Activated CD4-positive, alpha-beta T cell treated with anti-CD3 and anti-CD28 coated beads for 36 hours (primary cell): ENCODE results near the gene TTC28. TPM values are rescaled to one million over a fixed set of nuclear protein-coding genes. Genes with fewer than 3 reads are reported as not detected.

Experiments used
- ATAC-seq: fragments of 200-7000 bp; cut with Tn5 transposase; one replicate; pipeline ENCODE4 v1.10.0; 2021; ENCODE audit warnings: mild to moderate bottlenecking, moderate library complexity
- CTCF ChIA-PET: fragments of 350-600 bp; sonication (Branson Sonifier 250); formaldehyde crosslinking; loops from one replicate; lab custom pipeline; 2021; ENCODE audit warnings: antibody characterized with exemption; lab: Charles Lee
- POLR2A ChIA-PET: fragments of 350-600 bp; sonication (Branson Sonifier 250); formaldehyde crosslinking; loops from one replicate; lab custom pipeline; 2021; ENCODE audit warnings: antibody characterized with exemption, inconsistent platforms; lab: Charles Lee
- DNase-seq: peaks from one replicate; pipeline ENCODE4 v3.0.0-alpha.2; 2020
- H3K27ac Mint-ChIP-seq: one replicate; pipeline ENCODE4 v1.8.0; 2021; ENCODE audit warnings: mixed read lengths
- H3K27me3 Mint-ChIP-seq: one replicate; pipeline ENCODE4 v1.8.0; 2021; ENCODE audit warnings: mixed read lengths
- H3K36me3 Mint-ChIP-seq: one replicate; pipeline ENCODE4 v1.8.0; 2021; ENCODE audit warnings: low read depth, mixed read lengths
- H3K4me1 Mint-ChIP-seq: one replicate; pipeline ENCODE4 v1.8.0; 2021; ENCODE audit warnings: mixed read lengths
- H3K4me3 Mint-ChIP-seq: one replicate; pipeline ENCODE4 v1.8.0; 2021; ENCODE audit warnings: mild to moderate bottlenecking, moderate library complexity, mixed read lengths
- H3K9me3 Mint-ChIP-seq: one replicate; pipeline ENCODE4 v1.8.0; 2021; ENCODE audit warnings: low read depth, mixed read lengths
- intact Hi-C, 2 experiments: fragments of 100-400 bp; cut with DNase I in 1 of 2; cut with micrococcal nuclease in 1 of 2; formaldehyde crosslinking; loops; one replicate each; pipeline versions ENCODE4 v1.14.2 to v1.15.1; 2022 to 2024; cut with DNase I, micrococcal nuclease
- total RNA-seq, 2 experiments: library from RNA; stranded (reverse); gene quantifications; one replicate each; pipeline ENCODE4 v1.2.3, GENCODE V29; 2021

TTC28 gene
- total RNA-seq, 2 experiments from 2014 or later, result 1.0 to 1.4 TPM

DNA sequence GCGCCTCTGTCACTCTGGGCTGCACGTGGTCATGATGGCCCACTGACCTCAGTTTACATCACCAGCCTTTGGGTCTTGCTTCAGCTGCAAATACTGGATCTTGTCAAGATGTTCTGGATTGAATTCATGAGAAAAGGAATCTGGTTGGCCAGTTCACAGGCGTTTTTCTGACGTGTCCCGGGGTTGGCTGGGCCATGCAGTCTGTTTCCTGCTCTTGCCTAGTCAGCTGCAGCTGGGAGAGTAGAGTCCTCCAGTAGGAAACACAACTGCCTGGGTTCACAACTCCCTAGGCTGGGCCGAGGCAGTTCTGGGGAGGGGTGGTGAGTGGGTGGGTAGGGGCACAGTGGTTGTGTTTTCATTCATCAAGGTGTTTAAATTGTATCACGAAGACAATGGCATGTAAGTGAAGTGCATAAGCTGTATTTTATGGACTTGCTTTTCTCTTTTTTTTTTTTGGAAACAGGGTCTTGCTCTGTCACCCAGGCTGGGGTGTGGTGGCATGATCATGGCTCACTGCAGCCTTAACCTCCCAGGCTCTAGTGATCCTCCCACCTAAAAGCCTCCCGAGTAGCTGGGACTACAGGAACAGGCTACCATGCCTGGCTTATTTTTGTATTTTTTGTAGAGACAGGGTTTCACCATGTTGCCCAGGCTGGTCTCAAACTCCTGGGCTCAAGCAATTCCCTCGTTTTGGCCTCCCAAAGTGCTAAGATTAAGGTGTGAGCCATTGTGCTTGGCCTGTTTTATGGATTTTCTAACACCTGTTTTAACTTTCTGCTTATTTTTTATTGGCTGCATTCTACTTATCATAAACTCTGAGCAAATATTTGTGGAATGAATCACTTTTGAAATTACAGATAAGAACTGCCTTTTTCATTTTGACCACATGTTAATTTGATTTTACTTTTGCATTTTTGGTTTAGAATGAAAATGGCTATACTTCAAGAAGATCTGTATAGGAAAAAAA is 706.6 kb downstream of the TTC28 start:
- Mint-ChIP-seq H3K9me3 (no peaks in the 10 kb centered on the region), H3K27ac (no peak overlapping the region), H3K27me3 (no peaks in the 10 kb centered on the region), H3K4me1 (peaks cover 4% of the 10 kb centered on the region), H3K4me3 (no peak overlapping the region), H3K36me3 (peaks cover 12% of the 10 kb centered on the region)
- POLR2A ChIA-PET, result interaction anchor here (0.5 kb wide), 1 partner anchor 314 kb away, joined by 4 read pairs; no protein-coding TSS in a partner anchor
- ATAC-seq (no peak), DNase-seq (no peak)
- CTCF ChIA-PET, result interaction anchor here (1.3 kb wide), 1 partner anchor 92 kb away, joined by 3 read pairs; no protein-coding TSS in a partner anchor
- intact Hi-C loops, result no loop called here

DNA sequence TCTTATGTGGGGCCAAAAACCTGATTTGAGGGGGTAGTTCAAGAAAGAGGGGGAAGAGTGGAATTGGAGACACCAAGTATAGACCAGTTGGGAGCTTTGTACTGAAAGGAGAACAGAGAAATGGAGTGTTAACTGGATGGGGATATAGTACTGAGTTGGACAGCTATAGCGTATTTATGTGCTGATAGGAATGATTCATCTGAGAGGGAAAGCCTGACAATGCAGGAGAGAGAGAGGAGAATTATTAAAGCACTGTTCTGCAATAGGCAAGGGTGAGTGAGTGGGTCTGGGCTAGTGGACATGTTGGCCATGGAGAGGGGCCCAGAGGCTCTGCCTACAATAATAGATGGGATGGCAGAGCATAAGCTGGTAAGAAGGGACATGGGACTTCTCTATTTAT is 707.7 kb downstream of the TTC28 start:
- intact Hi-C loops, result no loop called here
- no peak for DNase-seq
- Mint-ChIP-seq H3K4me3 (no peak overlapping the region), H3K9me3 (no peaks in the 10 kb centered on the region), H3K27me3 (no peaks in the 10 kb centered on the region), H3K27ac (no peak overlapping the region), H3K36me3 (peaks cover 12% of the 10 kb centered on the region), H3K4me1 (peaks cover 4% of the 10 kb centered on the region)
- CTCF ChIA-PET, result interaction anchor here (0.6 to 1.3 kb wide), 2 partner anchors 91 to 1243 kb away, joined by 3 to 4 read pairs; no protein-coding TSS in a partner anchor
- POLR2A ChIA-PET, result interaction anchor here (0.5 kb wide), 1 partner anchor 313 kb away, joined by 4 read pairs; no protein-coding TSS in a partner anchor
- no peak for ATAC-seq

DNA sequence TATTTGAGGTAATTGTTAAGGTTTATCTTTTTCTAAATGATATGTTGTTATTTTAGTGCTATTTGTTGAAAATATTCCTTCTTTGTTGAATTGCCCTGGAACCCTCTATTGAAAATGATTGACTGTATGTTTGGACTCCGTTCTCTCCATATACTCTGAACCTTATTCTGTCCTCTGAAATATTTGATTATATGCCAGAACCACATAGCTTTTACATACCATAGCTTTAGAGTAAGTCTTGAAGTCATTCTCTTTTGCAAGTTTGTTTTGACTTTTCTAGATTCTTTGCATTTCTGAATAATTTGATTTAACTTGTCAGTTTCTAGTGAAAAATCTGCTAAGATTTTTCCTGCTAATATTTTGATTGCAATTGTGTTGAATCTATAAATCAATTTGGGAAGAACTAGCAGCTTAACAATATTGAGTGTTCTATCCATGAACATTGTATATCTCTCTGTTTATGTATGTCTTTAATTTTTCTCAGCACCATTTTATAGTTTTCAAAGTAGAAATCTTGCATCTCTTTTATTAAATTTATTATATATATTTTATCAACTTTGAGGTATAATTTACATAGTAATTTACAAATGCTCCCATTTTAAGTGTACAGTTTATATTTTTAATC is 708.9 kb downstream of the TTC28 start:
- no peak overlapping the region for H3K27ac Mint-ChIP-seq
- no peaks in the 10 kb centered on the region for H3K9me3 Mint-ChIP-seq
- H3K27me3 Mint-ChIP-seq, result no peaks in the 10 kb centered on the region
- CTCF ChIA-PET, result interaction anchor here (1.1 kb wide), 1 partner anchor 81 kb away, joined by 4 read pairs; no protein-coding TSS in a partner anchor
- peaks cover 12% of the 10 kb centered on the region for H3K36me3 Mint-ChIP-seq
- POLR2A ChIA-PET, result interaction anchor here (0.5 kb wide), 1 partner anchor 81 kb away, joined by 3 read pairs; no protein-coding TSS in a partner anchor
- ATAC-seq, result no peak
- intact Hi-C loops, result no loop called here
- H3K4me1 Mint-ChIP-seq, result peaks cover 3% of the 10 kb centered on the region
- DNase-seq, result no peak
- H3K4me3 Mint-ChIP-seq, result no peak overlapping the region

- Mint-ChIP-seq H3K27ac (no peak overlapping the region), H3K4me3 (no peak overlapping the region), H3K9me3 (no peaks in the 10 kb centered on the region), H3K27me3 (no peaks in the 10 kb centered on the region), H3K4me1 (no peaks in the 10 kb centered on the region), H3K36me3 (peaks cover 8% of the 10 kb centered on the region)
- DNase-seq (no peak), ATAC-seq (no peak)
- intact Hi-C loops, result no loop called here
- ChIA-PET CTCF (no interaction called here), POLR2A (no interaction called here)
Observed at GRCh38 chr22:27966168-27967064, 713.2 kb downstream of the TTC28 start.

- Mint-ChIP-seq H3K4me3 (no peak overlapping the region), H3K4me1 (no peaks in the 10 kb centered on the region), H3K36me3 (no peaks in the 10 kb centered on the region), H3K27me3 (no peaks in the 10 kb centered on the region), H3K9me3 (no peaks in the 10 kb centered on the region), H3K27ac (no peak overlapping the region)
- ATAC-seq (no peak), DNase-seq (no peak)
- intact Hi-C loops, result no loop called here
- ChIA-PET CTCF (no interaction called here), POLR2A (no interaction called here)
Observed at GRCh38 chr22:27962268-27963044, 717.2 kb downstream of the TTC28 start.

DNA sequence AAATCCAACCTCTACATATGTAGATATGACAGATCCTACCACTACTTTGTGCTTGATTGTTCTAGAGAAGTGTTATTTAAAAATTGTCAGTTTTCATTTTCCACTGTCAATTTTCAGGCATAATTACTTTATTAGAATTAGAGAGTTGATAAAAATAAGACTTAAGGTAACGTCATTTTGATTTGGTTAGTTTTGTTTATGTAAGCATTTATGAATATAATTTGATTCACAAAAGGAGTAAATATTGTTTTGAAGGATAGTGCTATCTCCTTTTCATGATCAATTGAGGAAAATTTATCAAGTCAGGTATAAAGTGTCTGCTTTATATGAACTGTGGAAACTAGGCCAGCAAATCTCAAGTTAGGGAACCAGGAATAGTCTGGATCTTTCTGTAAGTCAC is 718.0 kb downstream of the TTC28 start:
- Mint-ChIP-seq H3K27ac (no peak overlapping the region), H3K36me3 (no peaks in the 10 kb centered on the region), H3K4me1 (no peaks in the 10 kb centered on the region), H3K27me3 (no peaks in the 10 kb centered on the region), H3K9me3 (no peaks in the 10 kb centered on the region), H3K4me3 (no peak overlapping the region)
- ATAC-seq (no peak), DNase-seq (no peak)
- ChIA-PET CTCF (no interaction called here), POLR2A (no interaction called here)
- intact Hi-C loops, result no loop called here

DNA sequence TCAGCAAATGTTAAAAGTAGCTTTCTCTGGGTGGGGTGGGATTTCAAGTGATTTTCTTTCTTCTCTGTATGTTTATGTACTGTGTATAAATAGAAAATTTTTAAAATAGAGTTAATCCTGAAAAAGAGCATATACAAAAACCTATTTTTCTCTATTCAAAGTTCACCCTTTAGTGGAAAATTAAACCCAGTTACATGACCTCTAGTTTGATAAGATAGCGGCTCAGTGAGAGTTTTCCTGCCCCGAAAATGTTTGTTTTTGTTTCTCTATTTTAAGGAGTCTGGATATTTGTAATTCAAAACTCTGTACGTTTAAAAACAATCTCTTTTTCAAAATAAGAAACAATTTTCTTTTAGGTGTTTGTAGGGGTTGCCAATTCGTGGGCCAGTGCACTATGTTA is 718.5 kb downstream of the TTC28 start:
- CTCF ChIA-PET, result no interaction called here
- no peak overlapping the region for H3K4me3 Mint-ChIP-seq
- no peaks in the 10 kb centered on the region for H3K4me1 Mint-ChIP-seq
- ATAC-seq, result no peak
- no peak overlapping the region for H3K27ac Mint-ChIP-seq
- POLR2A ChIA-PET, result no interaction called here
- no peaks in the 10 kb centered on the region for H3K9me3 Mint-ChIP-seq
- intact Hi-C loops, result no loop called here
- no peaks in the 10 kb centered on the region for H3K27me3 Mint-ChIP-seq
- H3K36me3 Mint-ChIP-seq, result no peaks in the 10 kb centered on the region
- DNase-seq, result no peak

- H3K27ac Mint-ChIP-seq, result no peak overlapping the region
- no peak for ATAC-seq
- H3K36me3 Mint-ChIP-seq, result no peaks in the 10 kb centered on the region
- H3K4me3 Mint-ChIP-seq, result no peak overlapping the region
- ChIA-PET CTCF (interaction anchor here (1.1 kb wide), 1 partner anchor 79 kb away, joined by 3 read pairs; no protein-coding TSS in a partner anchor), POLR2A (interaction anchor here (0.6 kb wide), 1 partner anchor 16 kb away, joined by 3 read pairs; no protein-coding TSS in a partner anchor)
- intact Hi-C loops, result no loop called here
- no peaks in the 10 kb centered on the region for H3K27me3 Mint-ChIP-seq
- no peaks in the 10 kb centered on the region for H3K9me3 Mint-ChIP-seq
- no peaks in the 10 kb centered on the region for H3K4me1 Mint-ChIP-seq
- no peak for DNase-seq
Observed at GRCh38 chr22:27959335-27960090, 720.1 kb downstream of the TTC28 start.

DNA sequence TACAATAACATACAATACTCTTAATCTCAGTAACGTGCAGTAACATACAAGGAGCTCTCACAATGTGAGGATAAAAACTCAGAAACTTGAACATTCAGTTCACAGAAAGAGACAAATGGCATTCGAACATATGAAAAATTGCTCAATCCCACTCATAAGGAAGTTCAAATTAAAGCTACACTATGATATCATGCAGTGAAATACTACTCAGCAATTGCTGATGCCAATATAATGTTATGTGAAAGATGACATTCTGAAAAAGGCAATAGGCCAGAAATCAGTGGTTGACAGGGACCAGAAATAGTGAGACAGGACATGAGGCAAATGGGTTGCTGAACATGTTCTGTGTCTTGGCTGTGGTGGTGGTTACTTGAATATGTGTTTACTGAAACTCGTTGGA is 726.9 kb downstream of the TTC28 start:
- no peaks in the 10 kb centered on the region for H3K4me1 Mint-ChIP-seq
- no peaks in the 10 kb centered on the region for H3K36me3 Mint-ChIP-seq
- no peaks in the 10 kb centered on the region for H3K9me3 Mint-ChIP-seq
- ChIA-PET CTCF (no interaction called here), POLR2A (no interaction called here)
- H3K4me3 Mint-ChIP-seq, result no peak overlapping the region
- DNase-seq (no peak), ATAC-seq (no peak)
- H3K27ac Mint-ChIP-seq, result no peak overlapping the region
- intact Hi-C loops, result no loop called here
- H3K27me3 Mint-ChIP-seq, result no peaks in the 10 kb centered on the region

DNA sequence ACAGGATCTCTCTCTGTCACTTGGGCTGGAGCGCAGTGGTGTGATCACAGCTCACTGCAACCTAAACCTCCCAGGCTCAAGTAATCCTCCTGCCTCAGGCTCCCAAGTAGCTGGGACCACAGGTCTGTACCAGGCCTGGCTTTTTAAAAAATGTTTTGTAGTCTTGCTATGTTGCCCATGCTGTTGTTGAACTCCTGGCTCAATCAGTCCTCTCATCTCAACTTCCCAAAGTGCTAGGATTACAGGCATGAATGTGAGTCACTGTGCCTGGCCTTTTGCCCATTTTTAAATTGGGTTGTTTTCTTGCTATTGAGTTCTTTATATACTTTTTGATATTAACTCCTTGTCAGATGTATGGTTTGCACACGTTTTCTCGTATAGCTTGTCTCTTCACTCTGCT is 727.5 kb downstream of the TTC28 start:
- Mint-ChIP-seq H3K36me3 (no peaks in the 10 kb centered on the region), H3K4me3 (no peak overlapping the region), H3K9me3 (no peaks in the 10 kb centered on the region), H3K4me1 (no peaks in the 10 kb centered on the region), H3K27me3 (no peaks in the 10 kb centered on the region), H3K27ac (no peak overlapping the region)
- ChIA-PET POLR2A (no interaction called here), CTCF (no interaction called here)
- no peak for DNase-seq
- no peak for ATAC-seq
- intact Hi-C loops, result no loop called here
